Neural cell (in vitro differentiated cells): ENCODE results near the gene RBM43. TPM values are rescaled to one million over a fixed set of nuclear protein-coding genes. Genes with fewer than 3 reads are reported as not detected.
"Not testable (repeated sequence)": the region's sequence is repeated elsewhere in the genome, so short reads cannot be mapped to it uniquely, and the experiment has no call there.

ENCODE experiments used
- H2AFZ ChIP-seq: fragments of 200-600, 300-800 bp; sonication (generic), shearing (Covaris generic); 2 replicates; pipeline ENCODE4 v1.6.0; 2014; ENCODE audit warnings: low read depth, mild to moderate bottlenecking, antibody characterized with exemption, low read length, moderate library complexity
- H3F3A ChIP-seq: fragments of 200-600 bp; shearing (Covaris generic); 2 replicates; pipeline ENCODE4 v1.6.1; 2016; ENCODE audit warnings: mild to moderate bottlenecking, moderate library complexity, mixed read lengths, antibody characterized with exemption, low read length; ENCODE audit not compliant: insufficient read depth, poor library complexity, severe bottlenecking
- H3K27ac ChIP-seq: fragments of 200-600, 300-800 bp; sonication (generic), shearing (Covaris generic); 2 replicates; pipeline ENCODE4 v1.5.1; 2014; ENCODE audit warnings: mild to moderate bottlenecking, low read length, moderate library complexity
- H3K27me3 ChIP-seq: fragments of 300-800, 200-600 bp; sonication (generic), shearing (Covaris generic); 2 replicates; pipeline ENCODE4 v1.6.0; 2014; ENCODE audit warnings: mild to moderate bottlenecking, low read depth, low read length, moderate library complexity; ENCODE audit not compliant: insufficient read depth
- H3K36me3 ChIP-seq: fragments of 300-800, 200-600 bp; sonication (generic), shearing (Covaris generic); 2 replicates; pipeline ENCODE4 v1.5.1; 2014; ENCODE audit warnings: mild to moderate bottlenecking, antibody characterized with exemption, low read length, moderate library complexity; ENCODE audit not compliant: insufficient read depth
- H3K4me2 ChIP-seq: fragments of 300-800, 200-600 bp; sonication (generic), shearing (Covaris generic); 2 replicates; pipeline ENCODE4 v1.6.0; 2014; ENCODE audit warnings: mild to moderate bottlenecking, low read length
- H3K4me3 ChIP-seq: fragments of 300-800, 200-600 bp; sonication (generic), shearing (Covaris generic); 2 replicates; pipeline ENCODE4 v1.5.1; 2014; ENCODE audit warnings: mild to moderate bottlenecking, low read length, moderate library complexity
- H3K79me2 ChIP-seq: fragments of 200-600 bp; shearing (Covaris generic); replicated peaks from 2 replicates; pipeline ENCODE4 v1.6.0; 2014; ENCODE audit warnings: mild to moderate bottlenecking, low read length, moderate library complexity; ENCODE audit not compliant: insufficient read depth
- H3K9ac ChIP-seq: fragments of 300-800, 200-600 bp; sonication (generic), shearing (Covaris generic); 2 replicates; pipeline ENCODE4 v1.6.1; 2016; ENCODE audit warnings: mild to moderate bottlenecking, low read length, mixed read lengths
- H3K9me2 ChIP-seq: fragments of 200-600 bp; shearing (Covaris generic); 2 replicates; pipeline ENCODE4 v1.6.1; 2016; ENCODE audit warnings: mild to moderate bottlenecking, low read length, mixed read lengths; ENCODE audit not compliant: insufficient read depth
- H3K9me3 ChIP-seq: fragments of 200-600, 300-800 bp; sonication (generic), shearing (Covaris generic); 2 replicates; pipeline ENCODE4 v1.6.1; 2016; ENCODE audit warnings: mild to moderate bottlenecking, mixed run types, low read length, moderate library complexity, mixed read lengths
- H4K20me1 ChIP-seq: fragments of 200-600 bp; shearing (Covaris generic); 2 replicates; pipeline ENCODE4 v1.6.1; 2016; ENCODE audit warnings: mild to moderate bottlenecking, mixed run types; ENCODE audit not compliant: insufficient read depth
- EP300 ChIP-seq: fragments of 450-650 bp; conservative IDR thresholded peaks from 2 replicates; pipeline ENCODE4 v1.6.1; 2014; ENCODE audit warnings: antibody characterized with exemption, mild to moderate bottlenecking, moderate library complexity; ENCODE audit not compliant: poor library complexity, severe bottlenecking
- EZH2 ChIP-seq: fragments of 200-600, 300-800 bp; shearing (Covaris generic), sonication (generic); IDR thresholded peaks from 2 replicates; pipeline ENCODE4 v1.6.1; 2014; ENCODE audit warnings: antibody characterized with exemption, low read length, borderline replicate concordance, mild to moderate bottlenecking; ENCODE audit not compliant: insufficient read depth, poor library complexity, severe bottlenecking
- MXI1 ChIP-seq: fragments of 450-650 bp; conservative IDR thresholded peaks from 2 replicates; pipeline ENCODE4 v1.6.1; 2014; ENCODE audit warnings: antibody characterized with exemption, mild to moderate bottlenecking; ENCODE audit not compliant: poor library complexity, severe bottlenecking
- POLR2AphosphoS5 ChIP-seq: IDR thresholded peaks from 2 replicates; pipeline ENCODE4 v1.6.1; 2012
- RAD21 ChIP-seq: fragments of 450-650 bp; conservative IDR thresholded peaks from 2 replicates; pipeline ENCODE4 v1.6.1; 2014; ENCODE audit warnings: antibody characterized with exemption, mild to moderate bottlenecking, moderate library complexity
- SMC3 ChIP-seq: fragments of 450-650 bp; conservative IDR thresholded peaks from 2 replicates; pipeline ENCODE4 v1.6.1; 2014; ENCODE audit warnings: antibody characterized with exemption, mild to moderate bottlenecking, moderate library complexity; ENCODE audit not compliant: poor library complexity
- TAF1 ChIP-seq: IDR thresholded peaks from 2 replicates; pipeline ENCODE4 v1.6.1; 2012; ENCODE audit warnings: low read depth
- polyA plus RNA-seq: library from polyadenylated mRNA; depleted of rRNA; stranded (reverse); fragments of >200 nt; gene quantifications from 2 replicates; pipeline ENCODE4 v1.2.3, GENCODE V29; 2014
- TF ChIP-seq, protein P1 (sequence below): IDR thresholded peaks from 2 replicates; pipeline ENCODE4 v1.6.1; 2012; ENCODE audit warnings: borderline replicate concordance
- TF ChIP-seq, protein P2 (sequence below): fragments of 450-650 bp; IDR thresholded peaks from 2 replicates; pipeline ENCODE4 v1.5.1; 2014; ENCODE audit warnings: antibody characterized with exemption, mild to moderate bottlenecking, moderate library complexity; ENCODE audit not compliant: poor library complexity, severe bottlenecking

Gene RBM43
- polyA plus RNA-seq, 1 donor from 2014 or later, result not detected

DNA sequence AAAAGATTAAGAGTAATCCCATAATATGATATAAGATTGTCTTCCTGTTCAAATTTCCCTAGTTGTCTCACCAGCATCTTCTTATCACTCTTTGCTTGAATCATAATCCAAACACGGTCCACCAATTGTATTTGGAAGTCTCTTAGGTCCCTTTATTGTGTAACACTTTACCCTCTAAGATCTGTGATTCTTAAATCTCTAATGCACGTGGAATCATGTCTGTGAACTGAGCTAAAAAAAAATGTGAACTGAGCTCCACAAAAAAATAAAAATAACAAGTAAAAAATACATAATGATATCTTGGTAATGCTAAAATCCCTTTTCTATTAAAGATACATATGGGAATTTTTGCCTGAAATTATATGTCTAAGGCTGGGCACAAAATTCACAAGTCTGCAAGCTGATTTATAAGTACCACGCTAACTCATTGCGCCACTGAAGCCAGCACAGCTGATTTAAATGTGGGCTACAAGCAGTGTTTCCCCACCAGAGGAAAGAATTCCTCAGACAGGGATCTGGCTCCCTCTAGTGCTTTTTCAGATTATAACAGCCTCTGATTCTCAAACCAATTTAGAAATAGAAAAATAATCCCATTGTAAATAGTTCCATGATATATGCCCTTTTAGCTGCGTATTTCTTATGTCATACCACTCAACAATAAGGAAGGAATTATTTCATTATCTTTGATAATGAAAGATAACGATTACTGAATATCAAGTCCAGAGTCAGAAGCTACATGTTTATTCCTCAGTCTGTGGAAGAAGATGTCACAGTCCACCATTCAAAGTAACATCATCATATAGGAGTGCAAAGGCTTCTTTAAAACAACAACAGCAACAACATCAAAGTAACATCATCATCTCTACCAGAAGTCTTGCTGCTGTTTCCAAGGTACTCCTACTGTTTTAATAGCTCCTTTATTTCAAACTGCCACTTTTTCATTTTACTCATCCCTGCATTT, 22.9 kb downstream of the RBM43 start:
- no peak overlapping the region for H3K4me3 ChIP-seq
- H3K27me3 ChIP-seq, result no peaks in the 10 kb centered on the region
- no peaks in the 10 kb centered on the region for H3F3A ChIP-seq
- no peak overlapping the region for H3K27ac ChIP-seq
- H4K20me1 ChIP-seq, result no peaks in the 10 kb centered on the region
- H3K9me2 ChIP-seq, result no peaks in the 10 kb centered on the region
- H3K9ac ChIP-seq, result no peak overlapping the region
- H3K36me3 ChIP-seq, result no peaks in the 10 kb centered on the region
- H3K79me2 ChIP-seq, result no peaks in the 10 kb centered on the region
- TF ChIP-seq EZH2 (no peak), RAD21 (peak; percentile 100), SMC3 (peak; percentile 99), EP300 (no peak), POLR2AphosphoS5 (no peak), TAF1 (no peak)
- TF ChIP-seq, protein P1, sequence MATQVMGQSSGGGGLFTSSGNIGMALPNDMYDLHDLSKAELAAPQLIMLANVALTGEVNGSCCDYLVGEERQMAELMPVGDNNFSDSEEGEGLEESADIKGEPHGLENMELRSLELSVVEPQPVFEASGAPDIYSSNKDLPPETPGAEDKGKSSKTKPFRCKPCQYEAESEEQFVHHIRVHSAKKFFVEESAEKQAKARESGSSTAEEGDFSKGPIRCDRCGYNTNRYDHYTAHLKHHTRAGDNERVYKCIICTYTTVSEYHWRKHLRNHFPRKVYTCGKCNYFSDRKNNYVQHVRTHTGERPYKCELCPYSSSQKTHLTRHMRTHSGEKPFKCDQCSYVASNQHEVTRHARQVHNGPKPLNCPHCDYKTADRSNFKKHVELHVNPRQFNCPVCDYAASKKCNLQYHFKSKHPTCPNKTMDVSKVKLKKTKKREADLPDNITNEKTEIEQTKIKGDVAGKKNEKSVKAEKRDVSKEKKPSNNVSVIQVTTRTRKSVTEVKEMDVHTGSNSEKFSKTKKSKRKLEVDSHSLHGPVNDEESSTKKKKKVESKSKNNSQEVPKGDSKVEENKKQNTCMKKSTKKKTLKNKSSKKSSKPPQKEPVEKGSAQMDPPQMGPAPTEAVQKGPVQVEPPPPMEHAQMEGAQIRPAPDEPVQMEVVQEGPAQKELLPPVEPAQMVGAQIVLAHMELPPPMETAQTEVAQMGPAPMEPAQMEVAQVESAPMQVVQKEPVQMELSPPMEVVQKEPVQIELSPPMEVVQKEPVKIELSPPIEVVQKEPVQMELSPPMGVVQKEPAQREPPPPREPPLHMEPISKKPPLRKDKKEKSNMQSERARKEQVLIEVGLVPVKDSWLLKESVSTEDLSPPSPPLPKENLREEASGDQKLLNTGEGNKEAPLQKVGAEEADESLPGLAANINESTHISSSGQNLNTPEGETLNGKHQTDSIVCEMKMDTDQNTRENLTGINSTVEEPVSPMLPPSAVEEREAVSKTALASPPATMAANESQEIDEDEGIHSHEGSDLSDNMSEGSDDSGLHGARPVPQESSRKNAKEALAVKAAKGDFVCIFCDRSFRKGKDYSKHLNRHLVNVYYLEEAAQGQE, result no peak
- TF ChIP-seq, protein P2, sequence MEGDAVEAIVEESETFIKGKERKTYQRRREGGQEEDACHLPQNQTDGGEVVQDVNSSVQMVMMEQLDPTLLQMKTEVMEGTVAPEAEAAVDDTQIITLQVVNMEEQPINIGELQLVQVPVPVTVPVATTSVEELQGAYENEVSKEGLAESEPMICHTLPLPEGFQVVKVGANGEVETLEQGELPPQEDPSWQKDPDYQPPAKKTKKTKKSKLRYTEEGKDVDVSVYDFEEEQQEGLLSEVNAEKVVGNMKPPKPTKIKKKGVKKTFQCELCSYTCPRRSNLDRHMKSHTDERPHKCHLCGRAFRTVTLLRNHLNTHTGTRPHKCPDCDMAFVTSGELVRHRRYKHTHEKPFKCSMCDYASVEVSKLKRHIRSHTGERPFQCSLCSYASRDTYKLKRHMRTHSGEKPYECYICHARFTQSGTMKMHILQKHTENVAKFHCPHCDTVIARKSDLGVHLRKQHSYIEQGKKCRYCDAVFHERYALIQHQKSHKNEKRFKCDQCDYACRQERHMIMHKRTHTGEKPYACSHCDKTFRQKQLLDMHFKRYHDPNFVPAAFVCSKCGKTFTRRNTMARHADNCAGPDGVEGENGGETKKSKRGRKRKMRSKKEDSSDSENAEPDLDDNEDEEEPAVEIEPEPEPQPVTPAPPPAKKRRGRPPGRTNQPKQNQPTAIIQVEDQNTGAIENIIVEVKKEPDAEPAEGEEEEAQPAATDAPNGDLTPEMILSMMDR, result peak; percentile 94
- no peaks in the 10 kb centered on the region for H3K9me3 ChIP-seq
- H2AFZ ChIP-seq, result no peak overlapping the region
- no peak overlapping the region for H3K4me2 ChIP-seq

GRCh38 chr2:151237422-151238025, 24.1 kb downstream of the RBM43 start:
- no peaks in the 10 kb centered on the region for H3K36me3 ChIP-seq
- H3K27ac ChIP-seq, result no peak overlapping the region
- no peaks in the 10 kb centered on the region for H3F3A ChIP-seq
- no peak overlapping the region for H2AFZ ChIP-seq
- no peak overlapping the region for H3K4me2 ChIP-seq
- H4K20me1 ChIP-seq, result no peaks in the 10 kb centered on the region
- H3K4me3 ChIP-seq, result no peak overlapping the region
- H3K27me3 ChIP-seq, result no peaks in the 10 kb centered on the region
- H3K79me2 ChIP-seq, result no peaks in the 10 kb centered on the region
- TF ChIP-seq, protein P2, result peak; percentile 16
- TF ChIP-seq TAF1, result no peak
- no peak for TF ChIP-seq RAD21
- TF ChIP-seq, protein P1, result no peak
- TF ChIP-seq POLR2AphosphoS5, result no peak
- TF ChIP-seq EP300, result no peak
- no peak for TF ChIP-seq EZH2
- peak; percentile 23 for TF ChIP-seq SMC3
- TF ChIP-seq MXI1, result no peak
- H3K9me2 ChIP-seq, result no peaks in the 10 kb centered on the region
- H3K9ac ChIP-seq, result no peak overlapping the region
- H3K9me3 ChIP-seq, result no peaks in the 10 kb centered on the region

DNA sequence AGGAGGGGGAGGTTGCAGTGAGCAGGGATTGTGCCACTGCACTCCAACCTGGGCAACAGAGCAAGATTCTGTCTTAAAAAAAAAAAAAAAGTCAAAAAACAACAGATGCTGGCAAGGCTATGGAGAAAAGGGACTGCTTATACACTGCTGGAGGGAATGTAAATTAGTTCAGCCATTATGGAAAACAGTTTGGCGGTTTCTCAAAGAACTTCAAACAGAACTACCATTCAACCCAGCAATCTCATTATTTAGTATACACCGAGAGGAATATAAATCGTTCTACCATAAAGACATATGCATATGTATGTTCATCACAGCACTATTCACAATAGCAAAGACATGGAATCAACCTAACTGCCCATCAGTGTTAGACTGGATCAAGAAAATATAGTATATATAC, 27.9 kb downstream of the RBM43 start:
- H3K4me2 ChIP-seq, H3K9ac ChIP-seq, H2AFZ ChIP-seq, H3K27me3 ChIP-seq, H3K36me3 ChIP-seq, H3K27ac ChIP-seq, H3K4me3 ChIP-seq, H3K79me2 ChIP-seq, H3K9me3 ChIP-seq, H3F3A ChIP-seq, H4K20me1 ChIP-seq, H3K9me2 ChIP-seq: not testable (repeated sequence)
